CD4-positive, alpha-beta T cell treated with Interferon alpha-2 for 1 hour (primary cell): Measurements from ENCODE around the gene PPP4R2.

Experiments
- DNase-seq, 2 donors: peaks; one replicate each; pipeline ENCODE4 v3.0.0-alpha.2; 2020 to 2022

Gene PPP4R2

GRCh38 chr3:72996473-72997333 lies at the start of gene PPP4R2:
Gene PPP4R2, plus strand, starts transcription at chr3:72996811. Its CDS starts 227 bp downstream, at chr3:72997038.
- peak; percentile 91 to 94 for DNase-seq

- no peak for DNase-seq
Measured at GRCh38 chr3:72947715-72948490, 48.7 kb upstream of the PPP4R2 start.

GRCh38 chr3:72949016-72949415 lies 47.6 kb upstream of the PPP4R2 start:
- no peak for DNase-seq

- no peak for DNase-seq
Measured at GRCh38 chr3:72950372-72950771, 46.2 kb upstream of the PPP4R2 start.

- DNase-seq: no peak
Measured at GRCh38 chr3:72950801-72951200, 45.8 kb upstream of the PPP4R2 start.

- DNase-seq: peak in 1 of 2 donors; percentile 12
Measured at GRCh38 chr3:72951259-72951722, 45.3 kb upstream of the PPP4R2 start.

- no peak for DNase-seq
Measured at GRCh38 chr3:72953325-72953956, 43.2 kb upstream of the PPP4R2 start.

GRCh38 chr3:72957297-72957696 lies 39.3 kb upstream of the PPP4R2 start:
- DNase-seq: no peak

GRCh38 chr3:72959336-72959735 lies 37.3 kb upstream of the PPP4R2 start:
- DNase-seq: no peak

GRCh38 chr3:72960812-72961518 lies 35.6 kb upstream of the PPP4R2 start:
- DNase-seq: peak in 1 of 2 donors; percentile 19

- DNase-seq: no peak
Measured at GRCh38 chr3:72961752-72962151, 34.9 kb upstream of the PPP4R2 start.

- DNase-seq: no peak
Measured at GRCh38 chr3:72962317-72962716, 34.3 kb upstream of the PPP4R2 start.

GRCh38 chr3:72964633-72965032 lies 32.0 kb upstream of the PPP4R2 start:
- DNase-seq: no peak

- DNase-seq: no peak
Measured at GRCh38 chr3:72968266-72968664, 28.3 kb upstream of the PPP4R2 start.

GRCh38 chr3:72969766-72970165 lies 26.8 kb upstream of the PPP4R2 start:
- no peak for DNase-seq

GRCh38 chr3:72970942-72971341 lies 25.7 kb upstream of the PPP4R2 start:
- DNase-seq: no peak

- DNase-seq: no peak
Measured at GRCh38 chr3:72972706-72973030, 23.9 kb upstream of the PPP4R2 start.

- DNase-seq: no peak
Measured at GRCh38 chr3:72973031-72973723, 23.4 kb upstream of the PPP4R2 start.

- DNase-seq: no peak
Measured at GRCh38 chr3:72973786-72974185, 22.8 kb upstream of the PPP4R2 start.

GRCh38 chr3:72974956-72975355 lies 21.7 kb upstream of the PPP4R2 start:
- DNase-seq: no peak

GRCh38 chr3:72976281-72976741 lies 20.3 kb upstream of the PPP4R2 start:
- DNase-seq: no peak
